GM18507 (cell line): ENCODE data around the gene BRD3.

ENCODE experiments used
- DNase-seq: peaks from one replicate; pipeline ENCODE4 v3.0.0; 2011; ENCODE audit warnings: low read depth; ENCODE audit not compliant: insufficient read length; ENCODE audit errors: extremely low spot score
- FAIRE-seq: peaks from 2 replicates; lab custom pipeline; 2011; peaks lifted over from hg19 to GRCh38; lab: Jason Lieb, UNC

Gene BRD3

DNA sequence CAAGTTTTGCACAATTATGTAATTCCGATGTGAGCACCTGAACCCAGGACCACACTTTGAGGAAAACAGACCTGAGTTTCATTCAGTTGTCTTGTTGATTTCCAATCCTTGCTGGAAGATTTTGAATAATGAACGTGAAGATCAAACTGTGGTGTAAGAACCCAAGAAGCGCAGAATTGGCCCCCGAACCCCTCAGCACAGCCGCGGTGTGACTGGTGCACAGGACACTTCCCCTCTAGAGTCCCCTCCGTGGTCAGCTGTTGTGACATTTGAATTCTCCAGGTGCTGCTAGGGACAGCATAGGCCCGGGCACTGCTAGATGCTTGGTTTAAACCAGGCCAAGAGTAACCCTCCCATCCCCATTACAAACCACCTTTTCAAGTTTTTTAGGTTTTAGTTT is 40.8 kb downstream of the BRD3 start:
- FAIRE-seq = no peak
- no peak for DNase-seq

DNA sequence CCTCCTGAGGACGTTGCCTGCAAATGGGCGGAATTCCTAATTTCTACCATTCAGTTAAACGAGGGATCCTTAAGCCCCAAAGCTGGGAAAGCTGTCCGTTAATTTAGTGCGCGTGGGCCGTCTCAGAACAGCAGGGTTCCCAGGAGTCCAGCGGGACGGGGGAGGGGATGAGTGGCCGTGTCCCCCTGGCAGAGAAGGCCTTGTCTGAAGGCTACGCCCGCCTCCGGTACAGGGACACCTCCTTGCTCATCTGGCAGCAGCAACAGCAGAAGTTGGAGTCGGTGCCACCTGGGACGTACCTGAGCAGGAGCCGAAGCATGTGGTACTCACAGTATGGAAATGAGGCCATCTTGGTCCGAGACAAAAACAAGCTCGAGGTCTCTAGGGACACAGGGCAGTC is 41.2 kb downstream of the BRD3 start:
- no peak for DNase-seq
- no peak for FAIRE-seq

DNA sequence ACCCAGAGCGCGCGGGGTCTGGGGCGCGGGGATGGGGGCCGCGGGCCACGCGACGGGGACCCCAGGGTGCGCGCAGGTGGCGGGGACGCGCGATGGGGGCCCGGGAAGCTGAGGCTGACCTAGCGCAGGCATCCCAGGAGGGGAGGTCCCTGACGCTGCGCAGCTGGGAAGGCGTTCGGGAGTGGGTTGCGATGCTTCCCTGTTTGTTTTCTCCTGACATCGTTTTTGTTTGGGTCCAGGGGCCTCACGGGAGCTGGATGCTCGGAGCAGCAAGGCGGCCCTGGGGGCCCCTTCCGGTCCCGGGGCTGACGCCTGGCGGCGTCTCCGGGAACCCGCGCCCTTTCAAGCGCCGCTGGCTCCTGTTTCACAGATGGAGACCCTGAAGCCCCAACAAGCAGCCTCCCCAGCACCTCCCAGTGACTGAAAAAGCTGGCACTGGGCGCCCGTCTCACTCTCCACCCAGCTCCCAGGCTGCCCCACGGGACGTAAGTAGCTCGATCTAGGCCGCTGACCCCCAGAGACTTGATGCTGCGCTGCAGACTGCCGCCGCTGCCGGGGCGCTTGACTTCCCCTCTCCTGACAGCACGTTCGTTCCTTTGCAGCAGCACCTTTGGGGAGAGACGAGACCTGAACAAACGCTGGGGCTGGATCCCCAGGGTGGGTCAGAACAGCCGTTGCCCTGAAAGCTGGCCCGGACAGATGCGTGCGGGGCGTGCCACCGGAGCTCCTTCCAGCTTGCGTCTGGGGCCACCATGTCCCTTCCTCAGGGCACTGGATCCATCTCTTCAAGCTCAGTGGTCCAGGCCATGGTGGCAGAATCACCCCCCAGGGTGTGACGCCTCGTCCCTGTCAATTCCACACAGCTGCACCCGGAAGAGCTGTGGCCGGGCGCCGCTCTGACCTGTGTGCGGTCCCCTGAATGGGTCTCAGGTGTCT is 42.0 kb downstream of the BRD3 start:
- FAIRE-seq (no peak), DNase-seq (peak; percentile 20)

DNA sequence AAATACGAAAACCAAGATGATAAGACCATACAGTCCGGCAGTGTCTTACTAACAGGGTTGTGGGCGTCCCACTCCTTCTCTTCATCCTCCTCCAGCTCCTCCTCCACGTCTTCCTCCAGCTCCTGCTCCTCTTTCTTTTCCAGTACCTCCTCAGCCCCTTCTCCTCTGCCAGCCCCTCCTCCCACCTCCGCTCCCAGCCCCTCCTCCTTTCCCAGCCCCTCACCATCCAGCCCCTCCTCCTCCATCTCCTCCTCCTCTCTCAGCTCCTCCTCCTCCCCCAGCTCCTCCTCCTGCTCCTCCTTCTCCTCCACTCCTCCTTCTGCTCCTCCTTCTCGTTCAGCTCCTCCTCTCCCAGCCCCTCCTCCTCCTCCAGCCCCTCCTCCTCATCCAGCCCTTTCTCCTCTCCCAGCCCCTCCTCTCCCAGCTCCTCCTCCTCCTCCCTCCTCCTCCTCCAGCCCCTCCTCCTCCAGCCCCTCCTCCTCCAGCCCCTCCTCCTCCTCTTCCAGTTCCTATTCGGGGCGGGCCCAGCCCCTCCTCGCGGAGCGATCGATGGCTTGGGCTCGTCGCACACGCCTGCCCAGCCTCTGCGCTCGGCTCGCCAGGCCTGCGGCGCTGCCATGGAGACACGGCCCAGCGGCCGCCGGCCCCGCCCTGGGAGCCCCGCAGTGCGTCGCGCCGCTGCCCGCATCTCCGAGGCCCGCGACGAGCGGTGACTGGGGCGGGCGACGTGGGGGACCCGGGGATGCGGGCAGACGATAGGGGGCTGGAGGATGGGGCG is 42.8 kb downstream of the BRD3 start, which contains the start of gene BRD3OS:
BRD3OS (plus strand) TSS at position 654 of the 778 bp plus-strand sequence. CDS start 1,267 bp downstream, outside the sequence.
- DNase-seq (peak; percentile 95), FAIRE-seq (peak; percentile 99)

DNA sequence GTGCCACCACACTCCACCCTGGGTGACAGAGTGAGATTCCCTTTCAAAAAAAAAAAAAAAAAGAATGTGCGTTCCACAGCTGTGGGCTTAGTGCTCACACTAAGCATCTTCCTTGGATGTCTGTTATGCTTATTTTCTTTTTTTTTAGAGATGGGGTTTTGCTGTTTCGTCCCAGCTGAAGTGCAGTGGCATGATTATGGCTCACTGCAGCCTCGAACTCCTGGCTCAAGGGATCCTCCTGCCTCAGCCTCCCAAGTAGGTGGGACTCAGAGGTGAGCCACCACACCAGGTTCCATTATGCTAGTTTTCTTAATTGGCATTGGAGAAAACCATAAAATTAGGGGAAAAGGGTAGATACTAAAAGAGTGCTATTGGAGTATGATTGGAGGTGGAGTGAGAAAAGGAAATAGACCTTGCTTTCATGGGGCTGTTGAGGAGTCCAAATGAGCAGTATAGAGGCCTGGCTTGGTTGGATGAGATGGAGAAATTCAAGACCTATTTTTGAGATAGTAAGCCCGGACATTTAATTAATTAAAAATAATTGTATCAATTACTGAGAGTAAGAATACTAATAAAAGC is 43.5 kb downstream of the BRD3 start:
- DNase-seq (no peak), FAIRE-seq (no peak)

DNA sequence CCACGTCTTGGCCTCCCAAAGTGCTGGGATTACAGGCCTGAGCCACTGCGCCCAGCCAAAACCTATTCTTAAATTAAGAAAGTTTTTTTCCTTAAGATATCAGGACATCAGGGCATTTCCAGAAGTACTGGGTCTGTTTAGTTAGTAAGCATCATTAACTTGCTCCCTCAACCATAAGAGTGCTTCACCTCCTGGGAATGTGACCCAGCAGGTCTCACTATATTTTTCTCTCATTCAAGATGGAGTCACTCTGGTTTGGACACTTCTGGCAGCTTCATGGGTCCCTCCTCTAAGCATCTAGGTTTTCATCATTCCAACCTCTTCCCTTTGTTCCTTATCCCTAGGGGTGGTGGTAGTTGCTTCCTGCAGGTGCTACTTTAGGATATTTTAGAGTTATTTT is 52.9 kb downstream of the BRD3 start:
- FAIRE-seq = no peak
- DNase-seq = no peak

DNA sequence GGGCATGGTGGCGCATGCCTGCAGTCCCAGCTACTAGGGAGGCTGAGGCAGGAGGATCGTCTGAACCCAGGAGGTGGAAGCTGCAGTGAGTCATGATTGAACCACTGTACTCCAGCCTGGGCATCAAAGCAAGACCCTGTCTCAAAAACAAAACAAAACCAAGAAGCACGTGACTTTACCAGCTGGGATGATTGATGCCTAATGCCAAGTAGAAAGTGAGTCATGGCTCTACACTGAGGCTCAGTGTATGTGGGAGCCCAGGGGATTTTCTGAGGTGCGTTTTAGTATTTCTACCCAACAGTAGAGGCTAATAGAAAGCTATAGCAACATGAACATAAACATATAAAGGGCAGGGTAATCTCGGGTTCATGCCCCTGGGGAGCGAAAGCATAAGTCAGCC is 56.4 kb downstream of the BRD3 start:
- FAIRE-seq (no peak), DNase-seq (no peak)

DNA sequence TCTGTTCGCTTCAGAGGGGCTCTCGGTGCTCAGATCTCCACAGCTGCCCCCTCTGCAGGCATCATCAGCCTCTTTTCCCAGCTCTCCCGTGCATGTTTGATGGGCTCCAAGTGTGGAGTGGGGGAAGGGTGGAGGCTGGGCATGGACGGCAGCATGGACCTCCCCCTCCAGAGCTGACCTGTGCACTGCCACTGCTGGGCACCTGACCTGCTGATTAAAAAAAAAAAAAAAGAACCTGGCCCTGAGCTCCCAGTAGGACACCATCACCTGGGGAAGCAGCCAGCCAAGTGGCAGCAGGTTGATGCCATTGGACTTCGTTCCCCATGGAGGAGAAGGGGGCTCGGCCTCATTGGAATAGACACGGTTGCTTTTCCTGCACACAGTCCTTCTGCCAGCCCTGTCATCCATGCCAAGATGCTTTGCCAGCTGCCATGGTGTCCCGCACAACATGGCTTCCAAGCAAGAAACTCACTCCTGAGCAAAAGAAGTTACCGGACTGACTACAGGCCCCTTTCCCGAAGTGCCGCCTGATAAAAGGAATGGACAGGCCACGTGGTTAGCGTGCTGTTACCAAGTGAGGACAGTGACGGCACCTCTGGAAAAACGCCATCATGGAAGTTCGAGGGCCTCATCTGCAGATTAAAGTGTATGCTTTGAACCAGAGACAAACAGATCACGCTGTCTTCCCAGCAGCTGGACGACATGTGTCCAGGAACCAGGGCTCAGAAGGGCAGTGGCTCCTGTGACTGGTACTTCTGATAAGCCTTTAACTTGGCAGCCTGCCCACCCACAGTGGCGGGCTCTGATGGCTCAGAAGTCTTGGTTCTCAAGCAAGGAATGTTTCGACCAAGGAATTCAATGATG is 57.3 kb downstream of the BRD3 start:
- DNase-seq (no peak), FAIRE-seq (no peak)

DNA sequence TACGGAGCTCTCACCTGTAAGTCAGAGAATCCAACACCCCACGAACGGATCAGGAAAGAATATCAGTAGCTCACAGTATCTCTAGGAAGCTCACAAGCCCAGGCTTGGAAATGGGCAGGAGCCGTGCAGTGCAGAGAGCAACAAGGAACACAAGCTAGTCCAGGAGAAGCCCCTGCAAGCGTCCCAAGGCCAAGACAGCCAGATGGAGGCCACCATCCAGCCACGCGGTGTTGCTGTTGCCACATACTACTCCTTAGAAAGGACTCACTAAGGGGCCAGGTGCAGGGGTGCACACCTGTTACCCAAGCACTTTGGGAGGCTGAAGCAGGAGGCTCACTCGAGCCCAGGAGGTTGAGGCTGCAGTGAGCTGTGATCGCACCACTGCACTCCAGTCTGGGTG is 60.3 kb downstream of the BRD3 start:
- DNase-seq = no peak
- FAIRE-seq = no peak

DNA sequence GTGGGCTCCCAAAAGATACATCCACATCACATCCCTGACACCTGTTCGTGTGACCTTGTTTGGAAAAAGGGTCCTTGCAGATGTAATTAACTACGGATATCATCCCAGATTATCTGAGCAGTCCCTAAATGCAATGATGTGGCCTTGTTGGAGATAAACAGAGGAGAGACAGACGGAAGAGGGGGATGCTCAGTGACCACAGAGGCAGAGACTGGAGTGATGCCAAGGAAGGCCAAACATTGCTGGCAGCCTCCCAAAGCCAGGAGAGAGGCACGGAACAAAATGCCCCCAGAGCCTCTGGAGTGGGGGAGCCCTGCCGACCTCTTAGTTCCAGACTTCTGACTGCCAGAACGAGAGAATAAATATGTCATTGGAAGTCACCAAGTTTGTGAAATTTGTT is 60.7 kb downstream of the BRD3 start:
- DNase-seq = no peak
- no peak for FAIRE-seq

DNA sequence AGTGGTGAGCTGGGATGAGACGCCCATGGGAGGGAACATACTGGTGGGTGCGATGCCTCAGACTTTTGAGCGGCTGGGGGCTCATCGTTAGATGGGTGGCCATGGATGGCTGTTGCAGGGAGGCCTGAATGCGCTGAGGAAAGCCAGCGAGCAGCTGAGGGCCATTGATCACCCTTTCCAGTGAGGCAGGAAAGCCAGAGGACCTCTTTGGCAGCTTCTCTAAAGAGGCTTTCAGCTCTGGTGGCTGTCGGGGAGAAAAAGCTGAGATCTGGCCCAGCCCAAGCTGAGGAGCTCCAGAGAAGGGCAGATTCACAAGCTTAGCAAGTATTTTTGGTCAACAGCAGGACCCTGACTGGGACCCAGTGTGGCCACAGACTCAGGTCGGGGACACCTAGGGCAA is 62.4 kb downstream of the BRD3 start:
- no peak for FAIRE-seq
- DNase-seq = no peak

DNA sequence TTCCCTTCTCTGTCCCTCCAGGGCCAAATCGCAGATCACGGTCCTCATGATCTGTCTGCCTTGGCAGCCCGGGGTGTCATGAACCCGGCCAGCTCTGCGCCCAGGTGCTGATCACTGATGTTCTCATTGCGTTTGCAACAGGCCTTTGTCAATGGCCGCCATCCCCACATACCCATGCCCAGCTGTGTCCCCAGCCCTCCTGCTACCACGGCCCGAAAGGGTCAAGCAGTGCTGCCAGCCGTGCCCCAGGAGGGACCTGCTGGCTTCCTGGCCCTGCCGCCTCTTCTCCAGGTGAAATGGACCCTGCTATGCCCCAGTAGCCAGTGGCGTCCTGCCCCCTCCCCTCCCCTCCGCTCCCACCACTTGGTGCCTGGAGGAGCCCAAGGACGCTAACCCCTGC is 62.9 kb downstream of the BRD3 start:
- FAIRE-seq (no peak), DNase-seq (no peak)

DNA sequence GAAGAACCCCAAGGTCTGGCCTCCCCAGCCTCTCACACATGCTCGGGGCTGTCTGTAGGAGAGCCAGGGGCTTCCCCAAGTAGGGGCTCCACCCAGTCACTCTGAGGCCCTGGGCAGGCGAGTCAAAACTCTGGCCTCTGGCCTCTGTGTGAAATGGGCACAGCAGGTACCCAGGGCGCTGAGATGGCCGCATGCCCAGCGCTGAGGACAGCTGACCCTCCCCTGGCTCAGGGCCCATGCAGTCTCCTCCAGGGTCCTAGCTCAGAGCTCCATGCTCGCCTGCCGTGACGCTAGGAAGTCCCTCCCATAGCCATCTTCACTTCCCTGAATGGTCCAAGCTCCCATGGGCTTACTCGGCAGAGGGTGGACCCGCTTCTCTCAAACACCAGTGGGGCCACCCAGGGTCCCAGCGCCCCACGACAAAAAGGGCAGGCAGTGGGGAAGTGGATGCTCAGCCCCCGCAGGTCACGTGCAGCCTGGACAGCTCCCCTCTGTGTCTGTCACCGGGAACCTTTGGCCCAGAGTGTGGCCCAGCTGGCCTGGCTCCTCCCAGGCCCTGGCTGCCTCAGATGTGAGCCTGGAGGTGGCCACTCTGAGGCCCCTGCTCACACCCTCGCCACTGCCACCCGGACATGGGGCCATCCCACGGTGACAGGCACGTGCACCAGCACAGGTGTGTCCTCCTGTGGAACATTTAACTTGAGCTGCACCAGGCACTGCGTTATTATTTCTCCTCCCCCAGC is 63.5 kb downstream of the BRD3 start:
- FAIRE-seq (no peak), DNase-seq (no peak)

DNA sequence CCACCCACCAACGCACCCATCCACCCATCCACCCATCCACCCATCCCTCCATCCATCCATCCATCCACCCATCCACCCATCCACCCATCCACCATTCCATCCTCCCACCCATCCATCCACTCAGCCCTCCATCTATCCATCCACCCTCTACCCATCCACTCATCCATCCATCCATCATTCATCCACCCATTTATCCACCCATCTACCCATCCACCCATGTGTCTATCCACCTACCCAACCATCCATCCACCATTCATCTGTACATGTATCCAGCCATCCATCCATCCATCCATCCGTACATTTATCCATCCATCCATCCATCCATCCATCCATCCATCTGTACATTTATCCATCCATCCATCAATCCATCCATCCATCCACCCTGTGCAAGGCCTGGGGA is 64.6 kb downstream of the BRD3 start:
- FAIRE-seq (no peak), DNase-seq (no peak)

DNA sequence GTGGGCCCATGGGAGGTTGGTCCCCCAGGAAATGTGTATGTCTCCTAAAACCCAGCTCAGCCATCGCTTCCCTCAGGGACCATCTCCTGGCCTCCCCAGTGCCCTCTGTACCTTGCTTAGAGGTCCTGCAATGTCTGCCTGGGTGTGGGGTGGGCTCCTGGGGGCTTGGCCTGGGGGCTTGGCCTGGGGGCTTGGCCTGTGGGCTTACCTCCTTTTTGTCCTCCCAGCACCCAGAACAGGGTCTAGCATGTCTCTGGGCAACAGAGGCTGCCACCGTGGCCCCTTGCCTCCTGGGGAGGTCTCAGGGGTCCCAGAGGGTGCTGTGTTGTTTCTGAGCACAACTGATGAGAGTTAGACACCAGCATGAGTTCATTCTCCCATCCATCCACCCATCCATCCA is 65.0 kb downstream of the BRD3 start:
- no peak for FAIRE-seq

DNA sequence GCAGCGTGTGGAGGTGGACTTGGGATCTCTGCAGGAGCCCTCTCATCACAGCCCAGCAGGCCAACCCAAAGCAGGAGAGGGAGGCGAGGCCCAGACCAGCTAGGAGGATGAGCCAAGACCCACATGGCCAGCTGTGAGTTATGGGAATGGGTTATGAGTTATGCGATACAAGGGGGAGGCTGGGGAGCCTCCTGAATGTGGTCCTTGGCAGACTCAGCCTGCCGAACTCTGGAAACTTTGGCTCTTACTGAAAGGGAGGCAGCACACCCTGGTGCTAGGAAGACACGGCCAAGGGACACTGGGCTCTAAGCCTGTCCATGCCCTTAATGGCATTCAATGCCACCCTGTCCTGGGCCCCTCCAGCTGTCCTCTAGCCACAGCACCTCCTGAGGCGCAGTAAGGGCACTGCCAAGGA is 68.0 kb downstream of the BRD3 start:
- FAIRE-seq (no peak), DNase-seq (no peak)

More for the DNA sequence above, 65.0 kb downstream of the BRD3 start:
- DNase-seq = no peak

DNA sequence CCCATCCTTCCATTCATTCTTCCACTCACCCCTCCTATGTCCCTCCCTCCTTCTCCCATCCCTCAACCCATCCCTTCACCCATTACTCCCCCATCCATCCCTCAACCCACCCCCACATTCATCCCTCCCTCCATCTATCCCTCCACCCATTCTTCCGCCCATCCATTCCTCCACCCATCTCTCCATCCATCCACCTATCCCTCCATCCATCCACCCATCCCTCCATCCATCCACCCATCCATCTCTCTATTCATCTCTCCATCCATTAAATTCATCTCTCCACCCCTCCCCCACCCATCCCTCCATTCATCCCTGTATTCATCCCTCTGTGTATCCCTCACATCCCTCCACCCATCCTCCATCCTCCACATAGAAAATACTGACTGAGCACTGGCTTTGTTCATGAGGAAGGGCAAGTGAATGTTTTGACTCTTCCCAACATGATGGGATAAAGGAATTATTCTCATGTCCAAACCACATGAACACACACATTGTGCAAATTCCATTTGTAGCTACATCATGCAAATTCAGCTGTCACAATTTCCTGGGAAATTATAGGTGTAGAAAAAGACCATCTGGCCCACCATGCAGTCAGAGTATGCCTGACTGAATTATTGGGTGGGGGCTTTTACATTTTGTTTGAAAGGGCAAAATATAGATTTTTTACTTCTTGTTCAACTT is 68.8 kb downstream of the BRD3 start:
- DNase-seq = no peak
- FAIRE-seq = no peak

DNA sequence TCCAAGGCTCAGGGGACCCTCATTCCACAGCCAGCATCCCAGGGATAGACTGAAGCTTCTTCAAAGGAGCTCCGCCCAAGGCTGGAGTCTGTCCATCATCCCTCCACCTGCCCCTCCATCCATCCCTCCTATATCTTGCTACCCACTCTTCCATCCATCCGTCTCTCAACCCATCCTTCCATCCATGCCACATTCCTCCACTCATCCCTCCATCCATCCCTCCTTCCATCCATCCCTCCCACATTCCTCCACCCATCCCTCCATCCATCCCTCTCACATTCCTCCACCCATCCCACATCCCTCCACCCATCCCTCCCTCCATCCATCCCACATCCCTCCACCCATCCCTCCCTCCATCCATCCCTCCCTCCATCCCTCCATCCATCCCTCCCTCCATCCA is 70.2 kb downstream of the BRD3 start:
- DNase-seq = no peak
- no peak for FAIRE-seq
